Ascending aorta (tissue), 2 donors: ENCODE results near the gene ZBTB16. TPM values are rescaled to one million over a fixed set of nuclear protein-coding genes. Genes with fewer than 3 reads are reported as not detected.

Experiments used
- DNase-seq, 2 donors: peaks; one replicate each; pipeline ENCODE4 v3.0.0-alpha.2; 2019; ENCODE audit warnings: low spot score in 2 of 2
- H3K27ac ChIP-seq, 2 donors: fragments of 200-600 bp; sonication (generic); one replicate each; pipeline ENCODE4 v1.5.1; 2016 to 2017; ENCODE audit warnings: mild to moderate bottlenecking in 1 of 2
- H3K27me3 ChIP-seq: fragments of 200-600 bp; sonication (generic); one replicate; pipeline ENCODE4 v1.5.1; 2017
- H3K36me3 ChIP-seq, 2 donors: fragments of 200-600 bp; sonication (generic); one replicate each; pipeline ENCODE4 v1.5.1; 2016
- H3K4me1 ChIP-seq, 2 donors: fragments of 200-600 bp; sonication (generic); one replicate each; pipeline ENCODE4 v1.5.1; 2016 to 2017; ENCODE audit warnings: mild to moderate bottlenecking in 1 of 2
- H3K4me3 ChIP-seq, 2 donors: fragments of 200-600 bp; sonication (generic); one replicate each; pipeline ENCODE4 v1.5.1; 2016 to 2017; ENCODE audit warnings: mild to moderate bottlenecking in 1 of 2
- H3K9me3 ChIP-seq, 2 donors: fragments of 200-600 bp; sonication (generic); one replicate each; pipeline ENCODE4 v1.5.1; 2016
- CTCF ChIP-seq, 3 experiments: fragments of 200-600 bp in 2 of 3; fragments of 450-650 bp in 1 of 3; sonication (generic) in 2 of 3; IDR thresholded peaks; one replicate each; pipeline ENCODE4 v1.5.1; 2016 to 2019; ENCODE audit warnings: antibody characterized with exemption in 3 of 3, mild to moderate bottlenecking in 1 of 3, moderate library complexity in 1 of 3
- intact Hi-C: fragments of 100-400 bp; cut with DNase I; formaldehyde crosslinking; loops from one replicate; pipeline ENCODE4 v1.15.1; 2023
- total RNA-seq: library from RNA; depleted of rRNA; stranded (reverse); fragments of >200 nt; gene quantifications from one replicate; pipeline ENCODE4 v1.1.0, GENCODE V29; 2016

The ZBTB16 gene
- total RNA-seq, 1 donor from 2014 or later, result 344 TPM

DNA sequence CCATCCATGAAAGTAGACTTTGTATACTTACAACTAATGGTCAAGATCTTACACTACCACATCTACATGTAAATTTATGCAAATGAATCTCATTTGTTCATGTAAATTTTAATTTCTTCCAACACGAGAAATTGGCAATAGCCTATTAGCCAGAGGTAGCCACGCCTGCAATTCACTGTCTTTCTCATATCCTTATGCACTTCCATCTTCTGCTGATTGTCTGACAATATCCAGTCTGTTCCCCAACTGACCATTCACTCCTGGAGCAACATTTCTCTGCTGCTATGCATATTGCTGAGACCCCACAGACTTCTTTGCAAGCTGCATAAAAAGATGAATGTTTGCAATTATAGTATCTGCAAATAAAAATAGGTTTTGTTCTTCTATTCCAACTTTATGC lies 239.2 kb downstream of the ZBTB16 start:
- peaks cover 0 to 16% of the 10 kb centered on the region in 2 donors for H3K9me3 ChIP-seq
- H3K4me1 ChIP-seq, result peaks cover 0 to 15% of the 10 kb centered on the region in 2 donors
- peak overlapping the region; percentile 97 to 99 for H3K27ac ChIP-seq
- DNase-seq, result no peak
- H3K4me3 ChIP-seq, result peak overlapping the region; percentile 47 to 76
- TF ChIP-seq CTCF (IDR thresholded peaks at IDR 0.05), result no peak
- no peaks in the 10 kb centered on the region for H3K27me3 ChIP-seq
- intact Hi-C loops, result loop anchor here (5.0 kb wide), 2 partner anchors 104 to 136 kb away; partner anchors contain the start of genes C11orf71 and RBM7
- peaks cover 32 to 63% of the 10 kb centered on the region in 2 donors for H3K36me3 ChIP-seq

Other genes starting within 250 kb of the ZBTB16 start
- gene USP28, start 184.1 kb upstream of the ZBTB16 start, total RNA-seq, result 2.9 TPM
- gene HTR3B, start 154.9 kb upstream of the ZBTB16 start, total RNA-seq, result not detected
- not detected for gene HTR3A, start 84.6 kb upstream of the ZBTB16 start, total RNA-seq
- 1,040 TPM for gene NNMT, start 236.7 kb downstream of the ZBTB16 start, total RNA-seq